Small intestine (tissue), 7 donors: ENCODE results near the gene ARAP3. TPM values are rescaled to one million over a fixed set of nuclear protein-coding genes. Genes with fewer than 3 reads are reported as not detected.
A peak's percentile ranks its signal among the peaks of the same experiment; 100 is the strongest.

Experiments
- DNase-seq, 2 donors: peaks; one replicate each; pipeline versions ENCODE4 v3.0.0 to v3.0.0-alpha.2; 2013
- FAIRE-seq: peaks from 2 replicates; lab custom pipeline; 2012; peaks lifted over from hg19 to GRCh38; lab: Jason Lieb, UNC
- H3K27ac ChIP-seq, 3 donors: one replicate each; pipeline ENCODE4 v1.5.1; 2013; ENCODE audit warnings: low read length in 2 of 3, mild to moderate bottlenecking in 2 of 3, control low read depth in 1 of 3, inconsistent platforms in 1 of 3, low read depth in 1 of 3, moderate library complexity in 1 of 3
- H3K27me3 ChIP-seq, 3 donors: one replicate each; pipeline ENCODE4 v1.6.1; 2013; ENCODE audit warnings: low read length in 3 of 3, inconsistent platforms in 1 of 3; ENCODE audit not compliant: control insufficient read depth in 3 of 3, insufficient read depth in 3 of 3
- H3K36me3 ChIP-seq, 3 donors: one replicate each; pipeline ENCODE4 v1.6.1; 2013; ENCODE audit warnings: low read length in 3 of 3, inconsistent platforms in 1 of 3, low read depth in 1 of 3, mild to moderate bottlenecking in 1 of 3, moderate library complexity in 1 of 3; ENCODE audit not compliant: control insufficient read depth in 3 of 3, insufficient read depth in 2 of 3
- H3K4me1 ChIP-seq, 3 donors: one replicate each; pipeline ENCODE4 v1.6.1; 2013; ENCODE audit warnings: low read length in 2 of 3, inconsistent platforms in 1 of 3, low read depth in 1 of 3, mild to moderate bottlenecking in 1 of 3, moderate library complexity in 1 of 3; ENCODE audit not compliant: control insufficient read depth in 3 of 3, insufficient read depth in 2 of 3
- H3K4me3 ChIP-seq, 3 donors: one replicate each; pipeline ENCODE4 v1.5.1; 2013; ENCODE audit warnings: low read length in 3 of 3, control low read depth in 1 of 3, inconsistent platforms in 1 of 3, low read depth in 1 of 3, mild to moderate bottlenecking in 1 of 3, moderate library complexity in 1 of 3
- H3K9me3 ChIP-seq, 2 donors: one replicate each; pipeline ENCODE4 v1.6.1; 2013; ENCODE audit warnings: low read depth in 1 of 2, low read length in 1 of 2; ENCODE audit not compliant: control insufficient read depth in 2 of 2, insufficient read depth in 1 of 2
- WGBS, 3 donors: extraction: QIAGEN DNeasy Blood & Tissue Kit; methylation state at CpG; one replicate each; pipeline ENCODE4 v1.1.7; 2013; 5-methylcytosine and 5-hydroxymethylcytosine counted together
- polyA plus RNA-seq, 4 donors: library from polyadenylated mRNA; stranded (reverse) in 3 of 4; unstranded in 1 of 4; fragments of 200-250 nt in 3 of 4; fragments of 120-200 nt in 1 of 4; gene quantifications; one replicate each; pipeline versions ENCODE4 v1.2.1 to v1.2.3, GENCODE V29; 2013
- donor health status: healthy with polysubstance abuse.
- donor health status: control.
- donor health status: control.
- donor health status: Bipolar disorder and iron deficiency.
- donor health status: healthy.

ARAP3 gene
- polyA plus RNA-seq, 4 donors: 0.45 to 14.2 (median 4.6) TPM

GRCh38 chr5:141637767-141638419 is 44.1 kb downstream of the ARAP3 start:
- Histone ChIP-seq H3K27ac (no peak overlapping the region), H3K27me3 (peaks cover 0 to 16% (median 0%) of the 10 kb centered on the region in 3 donors), H3K9me3 (no peaks in the 10 kb centered on the region), H3K4me1 (peaks cover 0 to 24% (median 0%) of the 10 kb centered on the region in 3 donors), H3K36me3 (peaks cover 0 to 24% (median 0%) of the 10 kb centered on the region in 3 donors), H3K4me3 (peak overlapping the region; percentile 84 to 100 (median 84))
- FAIRE-seq (no peak), DNase-seq (peak; percentile 38 to 66)
- WGBS, 3 donors: 4 to 6% (median 5%) methylated on average over 37 to 40 of the region's 40 CpGs

GRCh38 chr5:141637123-141637766 is 44.8 kb downstream of the ARAP3 start:
- peak in 1 of 2 donors; percentile 52 for DNase-seq
- H3K27ac ChIP-seq: peak overlapping the region in 2 of 3 donors; percentile 25 to 33
- peak overlapping the region; percentile 84 to 100 (median 84) for H3K4me3 ChIP-seq
- H3K9me3 ChIP-seq: no peaks in the 10 kb centered on the region
- H3K36me3 ChIP-seq: peaks cover 0 to 24% (median 2%) of the 10 kb centered on the region in 3 donors
- H3K27me3 ChIP-seq: peaks cover 0 to 16% (median 0%) of the 10 kb centered on the region in 3 donors
- 0 to 1% (median 0%) methylated on average over 50 to 63 of the region's 63 CpGs for WGBS, 3 donors
- no peak for FAIRE-seq
- peaks cover 0 to 24% (median 0%) of the 10 kb centered on the region in 3 donors for H3K4me1 ChIP-seq

GRCh38 chr5:141636413-141637122 is 45.5 kb downstream of the ARAP3 start, which contains the start of the genes HDAC3 and RELL2:
HDAC3 (minus strand) TSS chr5:141636849; CDS start chr5:141636790, 59 bp downstream.
RELL2 (plus strand) TSS chr5:141636997; CDS start chr5:141638226, 1,229 bp downstream.
- no peak for FAIRE-seq
- peaks cover 0 to 24% (median 0%) of the 10 kb centered on the region in 3 donors for H3K4me1 ChIP-seq
- peaks cover 0 to 23% (median 2%) of the 10 kb centered on the region in 3 donors for H3K36me3 ChIP-seq
- peak within 1 kb of the TSS; percentile 84 to 100 (median 84) for H3K4me3 ChIP-seq
- 1% methylated on average over 45 to 55 of the region's 55 CpGs for WGBS, 3 donors
- H3K27ac ChIP-seq: peak within 1 kb of the TSS; percentile 35 to 90 (median 66)
- peaks cover 0 to 16% (median 0%) of the 10 kb centered on the region in 3 donors for H3K27me3 ChIP-seq
- H3K9me3 ChIP-seq: no peaks in the 10 kb centered on the region
- peak; percentile 91 to 97 for DNase-seq

GRCh38 chr5:141636106-141636412 is 46.0 kb downstream of the ARAP3 start:
- Histone ChIP-seq H3K36me3 (peaks cover 0 to 20% (median 2%) of the 10 kb centered on the region in 3 donors), H3K4me3 (peak overlapping the region; percentile 84 to 100 (median 84)), H3K27me3 (peaks cover 0 to 16% (median 0%) of the 10 kb centered on the region in 3 donors), H3K9me3 (no peaks in the 10 kb centered on the region), H3K27ac (peak overlapping the region in 2 of 3 donors; percentile 66 to 90), H3K4me1 (peaks cover 0 to 24% (median 0%) of the 10 kb centered on the region in 3 donors)
- no peak for DNase-seq
- FAIRE-seq: no peak
- WGBS, 3 donors: 4 to 5% (median 5%) methylated on average over 4 of the region's 4 CpGs

GRCh38 chr5:141635646-141636045 is 46.4 kb downstream of the ARAP3 start:
- no peak for FAIRE-seq
- no peak for DNase-seq
- Histone ChIP-seq H3K27me3 (peaks cover 0 to 16% (median 0%) of the 10 kb centered on the region in 3 donors), H3K27ac (peak overlapping the region in 1 of 3 donors; percentile 66), H3K4me1 (peaks cover 0 to 24% (median 0%) of the 10 kb centered on the region in 3 donors), H3K9me3 (no peaks in the 10 kb centered on the region), H3K4me3 (peak overlapping the region in 2 of 3 donors; percentile 84 to 100), H3K36me3 (peaks cover 0 to 17% (median 2%) of the 10 kb centered on the region in 3 donors)
- WGBS, 3 donors: 46 to 60% (median 51%) methylated on average over 7 of the region's 7 CpGs

GRCh38 chr5:141634720-141635119 is 47.3 kb downstream of the ARAP3 start:
- DNase-seq (no peak), FAIRE-seq (no peak)
- WGBS, 3 donors: 83 to 87% (median 87%) methylated on average over 6 of the region's 6 CpGs
- Histone ChIP-seq H3K9me3 (no peaks in the 10 kb centered on the region), H3K27ac (no peak overlapping the region), H3K4me1 (peaks cover 0 to 24% (median 0%) of the 10 kb centered on the region in 3 donors), H3K27me3 (peaks cover 0 to 16% (median 0%) of the 10 kb centered on the region in 3 donors), H3K4me3 (no peak overlapping the region), H3K36me3 (peaks cover 0 to 13% (median 2%) of the 10 kb centered on the region in 3 donors)

GRCh38 chr5:141633871-141634561 is 48.0 kb downstream of the ARAP3 start:
- FAIRE-seq: no peak
- no peaks in the 10 kb centered on the region for H3K9me3 ChIP-seq
- H3K4me3 ChIP-seq: no peak overlapping the region
- peaks cover 0 to 20% (median 2%) of the 10 kb centered on the region in 3 donors for H3K36me3 ChIP-seq
- H3K27ac ChIP-seq: no peak overlapping the region
- peaks cover 0 to 24% (median 0%) of the 10 kb centered on the region in 3 donors for H3K4me1 ChIP-seq
- 63 to 84% (median 71%) methylated on average over 5 of the region's 5 CpGs for WGBS, 3 donors
- H3K27me3 ChIP-seq: peaks cover 0 to 16% (median 0%) of the 10 kb centered on the region in 3 donors
- DNase-seq: no peak
